ENCODE data around the gene DNAAF9. TPM values are rescaled to one million over a fixed set of nuclear protein-coding genes. Genes with fewer than 3 reads are reported as not detected.
"Not testable (repeated sequence)": the region's sequence is repeated elsewhere in the genome, so short reads cannot be mapped to it uniquely, and the experiment has no call there.

Gene DNAAF9
- total RNA-seq, 1 experiment from 2014 or later, result 6.3 TPM

- no peak for DNase-seq
- Mint-ChIP-seq H3K36me3 (ENCODE audit: insufficient read depth, unreplicated experiment) (no peaks in the 10 kb centered on the region), H3K27me3 (ENCODE audit: unreplicated experiment) (no peaks in the 10 kb centered on the region), H3K27ac (ENCODE audit: unreplicated experiment) (no peak overlapping the region), H3K4me1 (ENCODE audit: low read depth, unreplicated experiment) (no peaks in the 10 kb centered on the region), H3K4me3 (ENCODE audit: low read depth, unreplicated experiment) (no peak overlapping the region), H3K9me3 (ENCODE audit: low read depth, unreplicated experiment) (no peaks in the 10 kb centered on the region)
- no peak for TF ChIP-seq CTCF (IDR thresholded peaks at IDR 0.05; ENCODE audit: unreplicated experiment)
- intact Hi-C loops (cut with micrococcal nuclease; ENCODE audit: unreplicated experiment), result no loop called here
- CTCF ChIA-PET, result no interaction called here
- no TSS peak for BruUV-seq (replicated peaks)
Measured at GRCh38 chr20:3431109-3431508, 23.6 kb upstream of the DNAAF9 start.

- Mint-ChIP-seq H3K4me3 (ENCODE audit: low read depth, unreplicated experiment) (no peak overlapping the region), H3K27me3 (ENCODE audit: unreplicated experiment) (no peaks in the 10 kb centered on the region), H3K9me3 (ENCODE audit: low read depth, unreplicated experiment) (no peaks in the 10 kb centered on the region), H3K36me3 (ENCODE audit: insufficient read depth, unreplicated experiment) (no peaks in the 10 kb centered on the region), H3K4me1 (ENCODE audit: low read depth, unreplicated experiment) (no peaks in the 10 kb centered on the region), H3K27ac (ENCODE audit: unreplicated experiment) (no peak overlapping the region)
- no TSS peak for BruUV-seq (replicated peaks)
- intact Hi-C loops (cut with micrococcal nuclease; ENCODE audit: unreplicated experiment), result no loop called here
- TF ChIP-seq CTCF (IDR thresholded peaks at IDR 0.05; ENCODE audit: unreplicated experiment), result no peak
- DNase-seq, result no peak
- CTCF ChIA-PET, result no interaction called here
Measured at GRCh38 chr20:3430376-3431069, 23.1 kb upstream of the DNAAF9 start.

- H3K27ac Mint-ChIP-seq (ENCODE audit: unreplicated experiment); DNase-seq; CTCF ChIA-PET; H3K36me3 Mint-ChIP-seq (ENCODE audit: insufficient read depth, unreplicated experiment); H3K27me3 Mint-ChIP-seq (ENCODE audit: unreplicated experiment); H3K9me3 Mint-ChIP-seq (ENCODE audit: low read depth, unreplicated experiment); H3K4me1 Mint-ChIP-seq (ENCODE audit: low read depth, unreplicated experiment); intact Hi-C loops (cut with micrococcal nuclease; ENCODE audit: unreplicated experiment); H3K4me3 Mint-ChIP-seq (ENCODE audit: low read depth, unreplicated experiment); BruUV-seq (replicated peaks): not testable (repeated sequence)
Measured at GRCh38 chr20:3426766-3427165, 19.3 kb upstream of the DNAAF9 start.

GRCh38 chr20:3423126-3423525 is 15.7 kb upstream of the DNAAF9 start:
- H3K36me3 Mint-ChIP-seq (ENCODE audit: insufficient read depth, unreplicated experiment), result no peaks in the 10 kb centered on the region

More at GRCh38 chr20:3423126-3423525, 15.7 kb upstream of the DNAAF9 start:
- H3K27ac Mint-ChIP-seq (ENCODE audit: unreplicated experiment), result no peak overlapping the region
- no peak for DNase-seq
- no peak for TF ChIP-seq CTCF (IDR thresholded peaks at IDR 0.05; ENCODE audit: unreplicated experiment)
- CTCF ChIA-PET, result interaction anchor here (0.9 kb wide), 1 partner anchor 15 kb away, joined by 3 read pairs; no protein-coding TSS in a partner anchor
- intact Hi-C loops (cut with micrococcal nuclease; ENCODE audit: unreplicated experiment), result no loop called here
- no peaks in the 10 kb centered on the region for H3K4me1 Mint-ChIP-seq (ENCODE audit: low read depth, unreplicated experiment)
- no TSS peak for BruUV-seq (replicated peaks)
- no peaks in the 10 kb centered on the region for H3K27me3 Mint-ChIP-seq (ENCODE audit: unreplicated experiment)
- H3K4me3 Mint-ChIP-seq (ENCODE audit: low read depth, unreplicated experiment), result no peak overlapping the region
- no peaks in the 10 kb centered on the region for H3K9me3 Mint-ChIP-seq (ENCODE audit: low read depth, unreplicated experiment)

All from Calu3 (cell line).